K562 (cell line): Measurements from ENCODE around the gene PPP1R15B.

Experiments
- CREB1 ChIP-seq, 2 experiments: sonication (generic) in 1 of 2; formaldehyde crosslinking in 1 of 2; IDR thresholded peaks; 2 replicates each; pipeline versions ENCODE4 v1.6.1 to v1.8.0; 2012 to 2022; ENCODE audit warnings: inconsistent platforms in 1 of 2, mild to moderate bottlenecking in 1 of 2, missing genetic modification reagents in 1 of 2, moderate library complexity in 1 of 2
- CTBP1 ChIP-seq: fragments of 450-650 bp; IDR thresholded peaks from 2 replicates; pipeline ENCODE4 v1.6.1; 2016; ENCODE audit warnings: borderline replicate concordance
- CTCF ChIP-seq, 3 experiments: IDR thresholded peaks in 2 of 3; conservative IDR thresholded peaks in 1 of 3; 2 replicates each; pipeline ENCODE4 v1.5.1; 2011 to 2012; ENCODE audit warnings: low read length in 3 of 3, mild to moderate bottlenecking in 3 of 3, control low read depth in 2 of 3, improper control_type of control experiment in 1 of 3, inconsistent platforms in 1 of 3, low read depth in 1 of 3, mixed read lengths in 1 of 3, moderate library complexity in 1 of 3; ENCODE audit not compliant: insufficient read depth in 2 of 3
- FOXM1 ChIP-seq, 2 experiments: fragments of 450-650 bp in 1 of 2; sonication (generic) in 1 of 2; formaldehyde crosslinking in 1 of 2; IDR thresholded peaks; 2 replicates each; pipeline versions ENCODE4 v1.6.1 to v1.9.0; 2017 to 2022; ENCODE audit warnings: low read depth in 2 of 2, mild to moderate bottlenecking in 2 of 2, missing genetic modification reagents in 1 of 2, moderate library complexity in 1 of 2
- HDAC6 ChIP-seq: IDR thresholded peaks from 2 replicates; pipeline ENCODE4 v1.6.1; 2012; ENCODE audit warnings: low read depth, mild to moderate bottlenecking, control low read depth, inconsistent platforms, low read length, moderate library complexity
- TGIF2 ChIP-seq: sonication (generic); formaldehyde crosslinking; IDR thresholded peaks from 2 replicates; pipeline ENCODE4 v1.8.1; 2022; ENCODE audit warnings: mild to moderate bottlenecking, missing genetic modification reagents, moderate library complexity
- ZBTB8A ChIP-seq: fragments of 450-650 bp; IDR thresholded peaks from 2 replicates; pipeline ENCODE4 v1.6.1; 2018; ENCODE audit warnings: mild to moderate bottlenecking, moderate library complexity; ENCODE audit not compliant: partially characterized antibody
- ZNF398 ChIP-seq: fragments of 250-450 bp; sonication (Bioruptor Pico); IDR thresholded peaks from 2 replicates; pipeline ENCODE4 v1.8.0; 2021; ENCODE audit warnings: moderate library complexity, mild to moderate bottlenecking, inconsistent platforms
- ZNF639 ChIP-seq, 2 experiments: fragments of 200-800 bp in 1 of 2; sonication (Bioruptor generic) in 1 of 2; sonication (generic) in 1 of 2; formaldehyde crosslinking in 1 of 2; IDR thresholded peaks in 1 of 2; conservative IDR thresholded peaks in 1 of 2; 2 replicates each; pipeline versions ENCODE4 v1.5.0 to v1.6.1; 2016 to 2020; ENCODE audit warnings: missing compliant biosample characterization in 1 of 2, missing genetic modification characterization in 1 of 2, missing genetic modification reagents in 1 of 2

- no peak for TF ChIP-seq CTCF (IDR thresholded peaks at IDR 0.05 in 2 of 3, conservative IDR thresholded peaks at IDR 0.05 in 1 of 3; ENCODE audit: insufficient read depth in 2 of 3, low read depth in 1 of 3, low read length in 3 of 3)
- no peak for TF ChIP-seq TGIF2 (CRISPR knock-in tag)
- TF ChIP-seq CTBP1, result no peak
- TF ChIP-seq ZNF639 (CRISPR knock-in tag; conservative IDR thresholded peaks at IDR 0.05 in 1 of 2, IDR thresholded peaks at IDR 0.05 in 1 of 2), result no peak
- no peak for TF ChIP-seq ZNF398 (CRISPR knock-in tag)
- TF ChIP-seq FOXM1 (IDR thresholded peaks at IDR 0.05; ENCODE audit: low read depth), result no peak
- no peak for TF ChIP-seq FOXM1 (CRISPR knock-in tag; IDR thresholded peaks at IDR 0.05; ENCODE audit: low read depth)
- TF ChIP-seq HDAC6, result no peak
- TF ChIP-seq CREB1 (IDR thresholded peaks at IDR 0.05), result no peak
- no peak for TF ChIP-seq CREB1 (CRISPR knock-in tag; IDR thresholded peaks at IDR 0.05)
- no peak for TF ChIP-seq ZBTB8A
These were observed 20.0 kb downstream of the PPP1R15B start for GRCh38 chr1:204391629-204392028.
